Adrenal gland (tissue), 12 donors: ENCODE data around the gene CAMTA1. TPM values are rescaled to one million over a fixed set of nuclear protein-coding genes. Genes with fewer than 3 reads are reported as not detected.

Experiments
- DNase-seq, 7 donors: peaks; one replicate each; pipeline ENCODE4 v3.0.0-alpha.2; 2019 to 2020
- H3K27ac ChIP-seq, 5 donors: fragments of 200-600 bp; sonication (generic) in 4 of 5; 1 replicate in 3 of 5; 2 replicates in 2 of 5; pipeline versions ENCODE4 v1.5.1 to v1.8.0; 2016 to 2020; ENCODE audit warnings: mild to moderate bottlenecking in 1 of 5
- H3K27me3 ChIP-seq: fragments of 200-600 bp; 2 replicates; pipeline ENCODE4 v1.8.0; 2021
- H3K36me3 ChIP-seq, 2 donors: fragments of 200-600 bp; replicated peaks in 1 of 2; 1 replicate in 1 of 2; 2 replicates in 1 of 2; pipeline versions ENCODE4 v1.5.1 to v1.8.0; 2018 to 2022
- H3K4me1 ChIP-seq, 2 donors: fragments of 200-600 bp; replicated peaks in 1 of 2; 1 replicate in 1 of 2; 2 replicates in 1 of 2; pipeline versions ENCODE4 v1.5.1 to v1.8.0; 2018 to 2021
- H3K4me3 ChIP-seq, 4 donors: fragments of 200-600 bp; sonication (generic) in 3 of 4; one replicate each; pipeline ENCODE4 v1.5.1; 2016 to 2018
- H3K9me3 ChIP-seq, 3 donors: fragments of 200-600 bp; sonication (generic) in 1 of 3; replicated peaks in 1 of 3; 1 replicate in 2 of 3; 2 replicates in 1 of 3; pipeline versions ENCODE4 v1.5.1 to v1.8.0; 2016 to 2021
- POLR2A ChIP-seq, 2 donors: fragments of 450-650 bp; IDR thresholded peaks; one replicate each; pipeline ENCODE4 v1.6.1; 2017; ENCODE audit warnings: antibody characterized with exemption in 2 of 2, mild to moderate bottlenecking in 2 of 2, moderate library complexity in 1 of 2
- WGBS, 4 donors: extraction: QIAGEN DNeasy Blood & Tissue Kit in 2 of 4; methylation state at CpG; one replicate each; pipeline versions ENCODE4 v1.1.5 to v1.1.7; 2013 to 2017; 5-methylcytosine and 5-hydroxymethylcytosine counted together
- intact Hi-C, 2 donors: fragments of 100-400 bp; cut with DNase I; formaldehyde crosslinking; loops; one replicate each; pipeline versions ENCODE4 v1.14.1 to v1.15.0; 2022 to 2023
- polyA plus RNA-seq, 3 donors: library from polyadenylated mRNA; stranded (reverse); fragments of 200-250 nt in 2 of 3; fragments of 350-450 nt in 1 of 3; fragmentation: Illumina TruSeq in 1 of 3; extraction: RNeasy Lipid Tissue Mini Kit (QIAGEN cat#74804) in 1 of 3; gene quantifications; one replicate each; pipeline ENCODE4 v1.2.3, GENCODE V29; 2013 to 2014
- total RNA-seq, 9 donors: library from RNA; depleted of rRNA in 4 of 9; stranded (reverse); fragments of >200 nt in 4 of 9; fragments of 120-200 nt in 1 of 9; fragmentation: NEBNext Ultra II Directional in 1 of 9; extraction: Animal tissue kit (Norgen Biotek cat#: 25700) in 1 of 9; gene quantifications; one replicate each; pipeline versions ENCODE4 v1.1.0 to v1.2.4, GENCODE V29; 2013 to 2023
- TF ChIP-seq, protein P1 (sequence below), 6 experiments: fragments of 450-650 bp in 4 of 6; fragments of 200-600 bp in 2 of 6; sonication (generic) in 1 of 6; IDR thresholded peaks; 1 replicate in 5 of 6; 2 replicates in 1 of 6; pipeline versions ENCODE4 v1.5.1 to v1.8.0; 2016 to 2021; ENCODE audit warnings: antibody characterized with exemption in 6 of 6, mild to moderate bottlenecking in 2 of 6, moderate library complexity in 1 of 6
- donor health status: healthy with polysubstance abuse.
- donor health status: Bipolar disorder and iron deficiency.
- donor health status: DM: yes; HTN: yes; CAD: no.
- donor health status: DM: no; HTN: no; CAD: no.
- donor health status: DM: no; HTN: no; CAD: no.
- donor health status: DM: yes; HTN: yes; CAD: no.

CAMTA1 gene
- total and polyA plus RNA-seq, 12 donors = 62.9 to 141 (median 96.9) TPM

GRCh38 chr1:7255303-7256058 lies 470.2 kb downstream of the CAMTA1 start:
- intact Hi-C loops = no loop called here
- DNase-seq = peak in 1 of 7 donors; percentile 38
- no peak overlapping the region for H3K27ac ChIP-seq
- H3K9me3 ChIP-seq = no peaks in the 10 kb centered on the region
- H3K4me1 ChIP-seq = no peaks in the 10 kb centered on the region
- H3K27me3 ChIP-seq = no peaks in the 10 kb centered on the region
- whole genome bisulfite sequencing, 4 donors = 66 to 77% (median 73%) methylated on average over 13 of the region's 13 CpGs
- no peaks in the 10 kb centered on the region for H3K36me3 ChIP-seq
- TF ChIP-seq, protein P1, sequence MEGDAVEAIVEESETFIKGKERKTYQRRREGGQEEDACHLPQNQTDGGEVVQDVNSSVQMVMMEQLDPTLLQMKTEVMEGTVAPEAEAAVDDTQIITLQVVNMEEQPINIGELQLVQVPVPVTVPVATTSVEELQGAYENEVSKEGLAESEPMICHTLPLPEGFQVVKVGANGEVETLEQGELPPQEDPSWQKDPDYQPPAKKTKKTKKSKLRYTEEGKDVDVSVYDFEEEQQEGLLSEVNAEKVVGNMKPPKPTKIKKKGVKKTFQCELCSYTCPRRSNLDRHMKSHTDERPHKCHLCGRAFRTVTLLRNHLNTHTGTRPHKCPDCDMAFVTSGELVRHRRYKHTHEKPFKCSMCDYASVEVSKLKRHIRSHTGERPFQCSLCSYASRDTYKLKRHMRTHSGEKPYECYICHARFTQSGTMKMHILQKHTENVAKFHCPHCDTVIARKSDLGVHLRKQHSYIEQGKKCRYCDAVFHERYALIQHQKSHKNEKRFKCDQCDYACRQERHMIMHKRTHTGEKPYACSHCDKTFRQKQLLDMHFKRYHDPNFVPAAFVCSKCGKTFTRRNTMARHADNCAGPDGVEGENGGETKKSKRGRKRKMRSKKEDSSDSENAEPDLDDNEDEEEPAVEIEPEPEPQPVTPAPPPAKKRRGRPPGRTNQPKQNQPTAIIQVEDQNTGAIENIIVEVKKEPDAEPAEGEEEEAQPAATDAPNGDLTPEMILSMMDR (IDR thresholded peaks at IDR 0.05) = no peak
- TF ChIP-seq POLR2A (IDR thresholded peaks at IDR 0.05) = no peak
- H3K4me3 ChIP-seq = no peak overlapping the region

DNA sequence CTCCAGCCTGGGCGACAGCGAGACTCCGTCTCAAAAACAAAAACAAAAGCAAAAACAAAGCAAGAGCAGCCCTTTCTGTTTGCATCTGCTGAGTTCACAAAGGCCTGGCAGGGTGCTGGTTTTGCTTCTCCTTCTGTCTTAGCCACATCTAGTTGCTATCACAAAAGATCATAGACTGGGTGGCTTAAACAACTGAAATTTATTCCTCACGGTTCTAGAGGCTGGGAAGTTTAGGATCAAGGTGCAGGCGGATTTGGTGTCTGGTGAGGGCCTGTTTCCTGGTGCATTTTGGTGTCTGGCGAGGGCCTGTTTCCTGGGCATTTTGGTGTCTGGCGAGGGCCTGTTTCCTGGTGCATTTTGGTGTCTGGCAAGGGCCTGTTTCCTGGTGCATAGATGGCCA lies 471.3 kb downstream of the CAMTA1 start:
- Histone ChIP-seq H3K4me3 (no peak overlapping the region), H3K27ac (no peak overlapping the region), H3K36me3 (no peaks in the 10 kb centered on the region), H3K27me3 (no peaks in the 10 kb centered on the region), H3K9me3 (no peaks in the 10 kb centered on the region), H3K4me1 (no peaks in the 10 kb centered on the region)
- TF ChIP-seq POLR2A (IDR thresholded peaks at IDR 0.05) = no peak
- TF ChIP-seq, protein P1 (IDR thresholded peaks at IDR 0.05) = no peak
- peak in 1 of 7 donors; percentile 27 for DNase-seq
- intact Hi-C loops = no loop called here
- 84 to 92% (median 90%) methylated on average over 7 of the region's 7 CpGs for WGBS, 4 donors

DNA sequence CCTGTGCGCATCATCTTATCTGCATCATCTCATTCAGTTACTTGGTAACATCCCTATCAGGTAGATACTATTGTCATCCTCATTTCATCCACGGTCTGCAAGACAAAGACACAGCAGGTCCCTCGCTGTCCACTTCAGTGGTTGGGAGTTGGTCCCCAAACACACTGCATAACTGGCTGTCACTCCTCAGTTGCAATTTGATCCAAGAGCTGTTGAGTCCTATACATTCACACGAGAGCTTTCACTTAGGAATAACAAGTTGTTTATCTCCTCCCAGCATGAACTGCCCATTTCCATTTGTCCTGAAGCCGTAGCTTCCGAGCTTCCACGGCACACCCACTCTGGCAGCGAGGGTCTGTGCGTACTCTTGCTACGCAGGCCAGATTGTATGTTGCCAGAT lies 472.0 kb downstream of the CAMTA1 start:
- intact Hi-C loops = no loop called here
- 74 to 84% (median 81%) methylated on average over 10 of the region's 10 CpGs for WGBS, 4 donors
- H3K9me3 ChIP-seq = no peaks in the 10 kb centered on the region
- no peaks in the 10 kb centered on the region for H3K4me1 ChIP-seq
- TF ChIP-seq POLR2A (IDR thresholded peaks at IDR 0.05) = no peak
- TF ChIP-seq, protein P1 (IDR thresholded peaks at IDR 0.05) = no peak
- no peak overlapping the region for H3K4me3 ChIP-seq
- no peaks in the 10 kb centered on the region for H3K36me3 ChIP-seq
- peak in 1 of 7 donors; percentile 29 for DNase-seq
- H3K27ac ChIP-seq = no peak overlapping the region
- no peaks in the 10 kb centered on the region for H3K27me3 ChIP-seq

GRCh38 chr1:7258589-7259135 lies 473.4 kb downstream of the CAMTA1 start:
- DNase-seq = peak in 1 of 7 donors; percentile 40

More at GRCh38 chr1:7258589-7259135, 473.4 kb downstream of the CAMTA1 start:
- Histone ChIP-seq H3K4me3 (no peak overlapping the region), H3K4me1 (no peaks in the 10 kb centered on the region), H3K27ac (no peak overlapping the region), H3K36me3 (no peaks in the 10 kb centered on the region), H3K9me3 (no peaks in the 10 kb centered on the region), H3K27me3 (no peaks in the 10 kb centered on the region)
- no peak for TF ChIP-seq POLR2A (IDR thresholded peaks at IDR 0.05)
- TF ChIP-seq, protein P1 (IDR thresholded peaks at IDR 0.05) = no peak
- 85 to 94% (median 90%) methylated on average over 19 of the region's 19 CpGs for WGBS, 4 donors
- intact Hi-C loops = no loop called here
